HEK293 (cell line): ENCODE measurements around the gene PLOD3.
A peak's percentile ranks its signal among the peaks of the same experiment; 100 is the strongest.

Source experiments
- CTCF ChIA-PET: fragments of 350-600 bp; formaldehyde crosslinking; extraction: SDS; loops from one replicate; lab custom pipeline; 2021; ENCODE audit warnings: antibody characterized with exemption; lab: Yijun Ruan, JAX
- POLR2A ChIA-PET: fragments of 300-600 bp; formaldehyde crosslinking; extraction: SDS; loops from one replicate; lab custom pipeline; 2020; ENCODE audit warnings: antibody characterized with exemption, inconsistent platforms; lab: Yijun Ruan, JAX
- H3K27ac ChIP-seq: fragments of 200-500 bp; sonication (Bioruptor generic); 2 replicates; pipeline ENCODE4 v1.5.1; 2014; ENCODE audit warnings: low read depth, low read length, control low read depth, inconsistent platforms; ENCODE audit errors: extremely low read depth
- H3K36me3 ChIP-seq, 2 experiments: fragments of 200-500 bp in 1 of 2; sonication (Bioruptor generic) in 1 of 2; 1 replicate in 1 of 2; 2 replicates in 1 of 2; pipeline ENCODE4 v1.5.1; 2014 to 2017; ENCODE audit warnings: inconsistent platforms in 2 of 2, low read length in 2 of 2; ENCODE audit not compliant: control insufficient read depth in 2 of 2, insufficient read depth in 1 of 2
- H3K4me1 ChIP-seq: fragments of 200-500 bp; sonication (Bioruptor generic); 2 replicates; pipeline ENCODE4 v1.5.1; 2014; ENCODE audit warnings: mild to moderate bottlenecking, low read length, inconsistent platforms; ENCODE audit not compliant: control insufficient read depth, insufficient read depth
- H3K4me3 ChIP-seq: 2 replicates; pipeline ENCODE4 v1.5.1; 2011; ENCODE audit warnings: low read depth, mild to moderate bottlenecking, control low read depth, low read length, moderate library complexity
- H3K9me3 ChIP-seq: fragments of 200-500 bp; sonication (Bioruptor generic); 2 replicates; pipeline ENCODE4 v1.5.1; 2014; ENCODE audit warnings: low read depth, low read length, inconsistent platforms; ENCODE audit not compliant: control insufficient read depth, insufficient read depth
- KLF1 ChIP-seq: fragments of 450-650 bp; formaldehyde crosslinking; IDR thresholded peaks from 2 replicates; pipeline ENCODE4 v1.5.1; 2016; ENCODE audit warnings: missing biosample characterization, missing genetic modification characterization
- KLF17 ChIP-seq: fragments of 450-650 bp; formaldehyde crosslinking; IDR thresholded peaks from 2 replicates; pipeline ENCODE4 v1.5.1; 2016; ENCODE audit warnings: missing biosample characterization, missing genetic modification characterization
- TCF7L2 ChIP-seq: IDR thresholded peaks from 2 replicates; pipeline ENCODE4 v1.6.1; 2011; ENCODE audit warnings: low read depth, mild to moderate bottlenecking, inconsistent platforms, low read length, moderate library complexity, borderline replicate concordance
- YY2 ChIP-seq: fragments of 450-650 bp; formaldehyde crosslinking; IDR thresholded peaks from 2 replicates; pipeline ENCODE4 v1.5.1; 2016; ENCODE audit warnings: missing biosample characterization, missing genetic modification characterization
- ZBTB44 ChIP-seq: fragments of 450-650 bp; IDR thresholded peaks from 2 replicates; pipeline ENCODE4 v1.5.1; 2018; ENCODE audit warnings: missing biosample characterization, mild to moderate bottlenecking, missing genetic modification characterization
- ZBTB7A ChIP-seq: fragments of 450-650 bp; formaldehyde crosslinking; IDR thresholded peaks from 2 replicates; pipeline ENCODE4 v1.5.1; 2016; ENCODE audit warnings: low read depth, missing biosample characterization, missing genetic modification characterization
- ZFHX2 ChIP-seq: fragments of 450-650 bp; formaldehyde crosslinking; conservative IDR thresholded peaks from 2 replicates; pipeline ENCODE4 v1.5.1; 2016; ENCODE audit warnings: missing biosample characterization, missing genetic modification characterization
- ZFP41 ChIP-seq: fragments of 450-650 bp; formaldehyde crosslinking; IDR thresholded peaks from 2 replicates; pipeline ENCODE4 v1.5.1; 2016; ENCODE audit warnings: missing biosample characterization, missing genetic modification characterization, borderline replicate concordance
- ZNF146 ChIP-seq: fragments of 450-650 bp; formaldehyde crosslinking; IDR thresholded peaks from 2 replicates; pipeline ENCODE4 v1.5.1; 2016; ENCODE audit warnings: missing biosample characterization, missing genetic modification characterization
- ZNF157 ChIP-seq: fragments of 450-650 bp; formaldehyde crosslinking; IDR thresholded peaks from 2 replicates; pipeline ENCODE4 v1.5.1; 2016; ENCODE audit warnings: missing biosample characterization, missing genetic modification characterization
- ZNF221 ChIP-seq: fragments of 450-650 bp; formaldehyde crosslinking; IDR thresholded peaks from 2 replicates; pipeline ENCODE4 v1.5.1; 2017; ENCODE audit warnings: missing biosample characterization, missing genetic modification characterization, borderline replicate concordance
- ZNF239 ChIP-seq: fragments of 450-650 bp; formaldehyde crosslinking; IDR thresholded peaks from 2 replicates; pipeline ENCODE4 v1.5.1; 2016; ENCODE audit warnings: missing biosample characterization, missing genetic modification characterization
- ZNF248 ChIP-seq: fragments of 450-650 bp; formaldehyde crosslinking; IDR thresholded peaks from 2 replicates; pipeline ENCODE4 v1.5.1; 2017; ENCODE audit warnings: missing biosample characterization, missing genetic modification characterization
- ZNF324 ChIP-seq: fragments of 450-650 bp; formaldehyde crosslinking; IDR thresholded peaks from 2 replicates; pipeline ENCODE4 v1.5.1; 2016; ENCODE audit warnings: missing biosample characterization, missing genetic modification characterization
- ZNF391 ChIP-seq: fragments of 450-650 bp; formaldehyde crosslinking; IDR thresholded peaks from 2 replicates; pipeline ENCODE4 v1.5.1; 2016; ENCODE audit warnings: low read depth, missing biosample characterization, missing genetic modification characterization, borderline replicate concordance
- ZNF404 ChIP-seq: fragments of 450-650 bp; formaldehyde crosslinking; IDR thresholded peaks from 2 replicates; pipeline ENCODE4 v1.5.1; 2017; ENCODE audit warnings: missing biosample characterization, missing genetic modification characterization
- ZNF426 ChIP-seq: fragments of 450-650 bp; formaldehyde crosslinking; IDR thresholded peaks from 2 replicates; pipeline ENCODE4 v1.5.1; 2017; ENCODE audit warnings: missing biosample characterization, missing genetic modification characterization, mild to moderate bottlenecking, inconsistent platforms, moderate library complexity
- ZNF571 ChIP-seq: fragments of 450-650 bp; formaldehyde crosslinking; IDR thresholded peaks from 2 replicates; pipeline ENCODE4 v1.5.0; 2017; ENCODE audit warnings: missing biosample characterization, missing genetic modification characterization
- ZNF580 ChIP-seq: fragments of 450-650 bp; formaldehyde crosslinking; IDR thresholded peaks from 2 replicates; pipeline ENCODE4 v1.5.1; 2016; ENCODE audit warnings: missing biosample characterization, missing genetic modification characterization
- ZNF585B ChIP-seq: fragments of 450-650 bp; formaldehyde crosslinking; IDR thresholded peaks from 2 replicates; pipeline ENCODE4 v1.5.1; 2016; ENCODE audit warnings: missing biosample characterization, missing genetic modification characterization
- ZNF623 ChIP-seq: fragments of 450-650 bp; formaldehyde crosslinking; IDR thresholded peaks from 2 replicates; pipeline ENCODE4 v1.5.1; 2016; ENCODE audit warnings: missing biosample characterization, missing genetic modification characterization
- ZNF626 ChIP-seq: fragments of 450-650 bp; sonication (Bioruptor Pico); formaldehyde crosslinking; IDR thresholded peaks from 2 replicates; pipeline ENCODE4 v1.5.1; 2018; ENCODE audit warnings: missing biosample characterization, missing genetic modification characterization, inconsistent platforms
- ZNF776 ChIP-seq: fragments of 450-650 bp; formaldehyde crosslinking; IDR thresholded peaks from 2 replicates; pipeline ENCODE4 v1.5.0; 2017; ENCODE audit warnings: missing biosample characterization, missing genetic modification characterization, borderline replicate concordance
- ZNF777 ChIP-seq: fragments of 450-650 bp; formaldehyde crosslinking; IDR thresholded peaks from 2 replicates; pipeline ENCODE4 v1.5.1; 2017; ENCODE audit warnings: missing biosample characterization, missing genetic modification characterization, borderline replicate concordance
- ZSCAN16 ChIP-seq: fragments of 450-650 bp; formaldehyde crosslinking; IDR thresholded peaks from 2 replicates; pipeline ENCODE4 v1.5.1; 2016; ENCODE audit warnings: missing biosample characterization, missing genetic modification characterization
- ZSCAN23 ChIP-seq: fragments of 450-650 bp; formaldehyde crosslinking; IDR thresholded peaks from 2 replicates; pipeline ENCODE4 v1.5.1; 2016; ENCODE audit warnings: missing biosample characterization, missing genetic modification characterization
- TF ChIP-seq, protein P1 (sequence below): IDR thresholded peaks from 2 replicates; pipeline ENCODE4 v1.6.1; 2011; ENCODE audit warnings: mild to moderate bottlenecking, low read depth, low read length, borderline replicate concordance
- TF ChIP-seq, protein P2 (sequence below): fragments of 450-650 bp; formaldehyde crosslinking; IDR thresholded peaks from 2 replicates; pipeline ENCODE4 v1.5.1; 2016; ENCODE audit warnings: missing biosample characterization, missing genetic modification characterization
- TF ChIP-seq, protein P3 (sequence below): fragments of 450-650 bp; formaldehyde crosslinking; IDR thresholded peaks from 2 replicates; pipeline ENCODE4 v1.5.1; 2016; ENCODE audit warnings: missing biosample characterization, missing genetic modification characterization, low read depth

The PLOD3 gene

DNA sequence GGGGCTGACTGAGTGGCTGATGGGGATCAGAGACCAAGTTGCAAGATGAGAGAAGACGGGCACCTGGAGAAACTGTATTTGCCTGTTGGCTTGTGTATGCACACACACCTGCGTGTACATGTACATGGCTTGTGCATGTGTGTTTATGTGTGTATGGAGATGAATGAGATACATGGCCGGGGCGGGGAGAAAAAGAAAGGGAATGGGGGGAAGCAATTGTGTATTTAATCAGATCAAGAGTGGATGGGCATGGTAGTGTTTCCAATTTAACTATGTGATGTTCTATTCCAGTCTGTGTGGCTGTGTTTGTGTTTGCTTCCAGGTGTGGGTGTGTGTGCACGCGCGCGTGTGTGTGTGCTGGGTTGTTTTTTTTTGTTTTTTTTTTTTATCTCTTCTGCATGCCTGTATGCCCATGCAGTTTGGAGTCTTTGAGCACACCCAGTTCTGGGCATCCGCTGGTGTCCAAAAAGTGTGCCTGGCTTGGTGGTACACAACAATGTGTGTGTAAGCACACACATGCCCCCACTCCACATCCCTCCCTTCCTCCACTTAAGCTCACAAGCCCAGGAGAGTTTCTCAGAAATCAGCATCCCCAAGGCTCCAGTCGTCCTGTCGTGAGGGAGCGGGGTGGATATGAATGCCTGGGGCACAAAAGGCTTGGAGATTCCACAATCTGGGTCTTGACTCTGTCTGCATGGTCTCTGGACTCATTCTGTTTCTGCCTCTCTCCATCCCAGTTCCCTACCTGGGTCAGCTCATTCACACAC, 49.6 kb downstream of the PLOD3 start (continued):
- TF ChIP-seq TCF7L2 (no peak), ZBTB7A (tag by site-specific recombination) (0 out of 2 replicates have a peak, but pooled peaks have one; percentile 39), ZNF221 (no peak)

- H3K36me3 ChIP-seq, result no peaks in the 10 kb centered on the region
- no peak overlapping the region for H3K27ac ChIP-seq
- H3K4me3 ChIP-seq, result no peak overlapping the region
- CTCF ChIA-PET, result interaction anchor here (2.4 kb wide), 1 partner anchor 23 kb away, joined by 14 read pairs; no protein-coding TSS in a partner anchor
- no peaks in the 10 kb centered on the region for H3K9me3 ChIP-seq
- H3K4me1 ChIP-seq, result peaks cover 20% of the 10 kb centered on the region
- POLR2A ChIA-PET, result interaction anchor here (0.6 kb wide), 1 partner anchor 138 kb away, joined by 3 read pairs; no protein-coding TSS in a partner anchor
- TF ChIP-seq ZNF580 (tag by site-specific recombination) (no peak), ZNF157 (tag by site-specific recombination) (no peak), ZNF626 (tag by site-specific recombination) (no peak), ZNF623 (tag by site-specific recombination) (no peak), ZNF777 (no peak), ZNF404 (tag by site-specific recombination) (no peak), ZNF571 (tag by site-specific recombination) (no peak), ZSCAN16 (no peak), ZFHX2 (tag by site-specific recombination) (peak; percentile 88), ZNF146 (tag by site-specific recombination) (no peak), YY2 (tag by site-specific recombination) (no peak), ZNF776 (tag by site-specific recombination) (no peak), ZBTB44 (no peak), KLF1 (tag by site-specific recombination) (no peak), ZSCAN23 (tag by site-specific recombination) (no peak), ZNF426 (no peak), ZNF239 (no peak), ZNF391 (tag by site-specific recombination) (no peak; the same call in 1 of the 2 replicates), KLF17 (tag by site-specific recombination) (peak; percentile 48), ZFP41 (tag by site-specific recombination) (no peak), ZNF585B (tag by site-specific recombination) (no peak), ZNF248 (tag by site-specific recombination) (no peak), ZNF324 (tag by site-specific recombination) (no peak)
- TF ChIP-seq, protein P1, sequence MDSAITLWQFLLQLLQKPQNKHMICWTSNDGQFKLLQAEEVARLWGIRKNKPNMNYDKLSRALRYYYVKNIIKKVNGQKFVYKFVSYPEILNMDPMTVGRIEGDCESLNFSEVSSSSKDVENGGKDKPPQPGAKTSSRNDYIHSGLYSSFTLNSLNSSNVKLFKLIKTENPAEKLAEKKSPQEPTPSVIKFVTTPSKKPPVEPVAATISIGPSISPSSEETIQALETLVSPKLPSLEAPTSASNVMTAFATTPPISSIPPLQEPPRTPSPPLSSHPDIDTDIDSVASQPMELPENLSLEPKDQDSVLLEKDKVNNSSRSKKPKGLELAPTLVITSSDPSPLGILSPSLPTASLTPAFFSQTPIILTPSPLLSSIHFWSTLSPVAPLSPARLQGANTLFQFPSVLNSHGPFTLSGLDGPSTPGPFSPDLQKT, result no peak
- TF ChIP-seq, protein P2, sequence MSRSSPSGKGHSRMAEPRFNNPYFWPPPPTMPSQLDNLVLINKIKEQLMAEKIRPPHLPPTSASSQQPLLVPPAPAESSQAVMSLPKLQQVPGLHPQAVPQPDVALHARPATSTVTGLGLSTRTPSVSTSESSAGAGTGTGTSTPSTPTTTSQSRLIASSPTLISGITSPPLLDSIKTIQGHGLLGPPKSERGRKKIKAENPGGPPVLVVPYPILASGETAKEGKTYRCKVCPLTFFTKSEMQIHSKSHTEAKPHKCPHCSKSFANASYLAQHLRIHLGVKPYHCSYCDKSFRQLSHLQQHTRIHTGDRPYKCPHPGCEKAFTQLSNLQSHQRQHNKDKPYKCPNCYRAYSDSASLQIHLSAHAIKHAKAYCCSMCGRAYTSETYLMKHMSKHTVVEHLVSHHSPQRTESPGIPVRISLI (tag by site-specific recombination), result no peak
- TF ChIP-seq, protein P3, sequence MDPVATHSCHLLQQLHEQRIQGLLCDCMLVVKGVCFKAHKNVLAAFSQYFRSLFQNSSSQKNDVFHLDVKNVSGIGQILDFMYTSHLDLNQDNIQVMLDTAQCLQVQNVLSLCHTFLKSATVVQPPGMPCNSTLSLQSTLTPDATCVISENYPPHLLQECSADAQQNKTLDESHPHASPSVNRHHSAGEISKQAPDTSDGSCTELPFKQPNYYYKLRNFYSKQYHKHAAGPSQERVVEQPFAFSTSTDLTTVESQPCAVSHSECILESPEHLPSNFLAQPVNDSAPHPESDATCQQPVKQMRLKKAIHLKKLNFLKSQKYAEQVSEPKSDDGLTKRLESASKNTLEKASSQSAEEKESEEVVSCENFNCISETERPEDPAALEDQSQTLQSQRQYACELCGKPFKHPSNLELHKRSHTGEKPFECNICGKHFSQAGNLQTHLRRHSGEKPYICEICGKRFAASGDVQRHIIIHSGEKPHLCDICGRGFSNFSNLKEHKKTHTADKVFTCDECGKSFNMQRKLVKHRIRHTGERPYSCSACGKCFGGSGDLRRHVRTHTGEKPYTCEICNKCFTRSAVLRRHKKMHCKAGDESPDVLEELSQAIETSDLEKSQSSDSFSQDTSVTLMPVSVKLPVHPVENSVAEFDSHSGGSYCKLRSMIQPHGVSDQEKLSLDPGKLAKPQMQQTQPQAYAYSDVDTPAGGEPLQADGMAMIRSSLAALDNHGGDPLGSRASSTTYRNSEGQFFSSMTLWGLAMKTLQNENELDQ (tag by site-specific recombination), result no peak
These were observed 50.3 kb downstream of the PLOD3 start for GRCh38 chr7:101166909-101167644.
